ENCODE measurements around the gene PSMC1.
"Not testable (repeated sequence)": the region's sequence is repeated elsewhere in the genome, so short reads cannot be mapped to it uniquely, and the experiment has no call there.

PSMC1 gene

GRCh38 chr14:90256354-90257131 is at the start of gene PSMC1:
TSS of gene PSMC1 (plus strand) at chr14:90256553. CDS start at chr14:90256598, 45 bp downstream.
- DNase-seq = peak; percentile 90 to 92

DNA sequence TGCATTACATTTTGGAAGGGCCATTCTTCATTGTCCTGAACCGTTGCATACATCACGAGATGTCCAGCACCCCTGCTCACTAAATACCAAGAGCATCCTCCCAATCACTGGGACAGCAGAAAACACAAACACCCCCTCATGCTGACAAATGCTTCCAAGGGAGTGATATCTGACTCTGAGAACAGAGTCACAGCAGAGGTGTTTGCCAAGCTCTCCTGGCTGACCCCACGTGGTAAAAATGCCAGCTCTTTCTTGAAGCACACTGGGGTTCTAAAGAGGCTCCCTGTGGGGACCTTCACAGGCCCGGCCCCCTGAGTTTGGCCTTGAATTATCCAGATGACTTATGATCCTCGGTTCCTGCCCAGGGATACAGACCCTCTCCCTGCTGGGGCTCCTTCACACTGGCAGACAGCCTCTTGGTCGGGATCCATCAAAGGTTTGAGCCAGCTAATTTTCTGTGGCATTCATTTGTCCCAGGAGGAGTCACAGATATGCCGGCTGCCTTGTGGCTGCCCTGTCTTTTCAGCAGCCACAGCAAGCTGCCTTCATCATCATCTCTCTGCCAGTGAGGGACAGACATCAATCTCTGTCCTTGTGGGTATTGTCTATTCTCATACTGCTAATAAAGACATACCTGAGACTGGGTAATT is 43.1 kb upstream of the PSMC1 start:
- DNase-seq = no peak

DNA sequence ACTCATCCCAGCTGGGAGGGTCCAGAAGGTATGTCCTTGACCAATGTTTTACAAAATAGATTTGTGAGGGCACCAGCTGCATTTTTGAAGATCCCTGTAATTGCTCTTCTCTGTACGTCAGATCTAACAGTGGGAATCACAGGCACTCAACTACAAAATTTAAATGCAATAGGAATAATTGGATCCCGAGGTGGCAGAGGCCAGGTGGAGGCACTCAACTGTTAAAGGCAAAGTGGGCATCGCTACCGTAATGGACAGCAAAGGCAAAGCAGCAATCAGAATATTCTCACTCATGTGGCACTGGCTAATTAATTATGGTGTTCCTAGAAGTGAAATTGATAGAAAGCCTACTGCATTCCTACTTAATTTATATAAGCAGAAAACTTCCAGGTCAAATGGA is 27.9 kb upstream of the PSMC1 start:
- DNase-seq = no peak

DNA sequence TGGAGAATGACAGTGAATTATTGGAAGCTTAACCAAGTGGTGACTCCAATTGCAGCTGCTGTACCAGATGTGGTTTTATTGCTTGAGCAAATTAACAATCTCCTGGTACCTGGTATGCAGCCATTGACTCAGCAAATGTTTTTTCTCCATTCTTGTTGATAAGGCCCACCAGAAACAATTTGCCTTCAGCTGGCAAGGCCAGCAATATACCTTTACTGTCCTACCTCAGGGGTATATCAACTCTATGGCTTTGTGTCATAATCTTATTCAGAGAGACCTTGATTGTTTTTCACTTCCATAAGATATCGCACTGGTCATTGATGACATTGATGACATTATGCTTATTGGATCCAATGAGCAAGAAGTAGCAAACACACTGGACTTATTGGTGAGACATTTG is 26.4 kb upstream of the PSMC1 start:
- DNase-seq = not testable (repeated sequence)

- peak; percentile 49 to 55 for DNase-seq
These were observed 21.0 kb upstream of the PSMC1 start for GRCh38 chr14:90235179-90235976.

DNA sequence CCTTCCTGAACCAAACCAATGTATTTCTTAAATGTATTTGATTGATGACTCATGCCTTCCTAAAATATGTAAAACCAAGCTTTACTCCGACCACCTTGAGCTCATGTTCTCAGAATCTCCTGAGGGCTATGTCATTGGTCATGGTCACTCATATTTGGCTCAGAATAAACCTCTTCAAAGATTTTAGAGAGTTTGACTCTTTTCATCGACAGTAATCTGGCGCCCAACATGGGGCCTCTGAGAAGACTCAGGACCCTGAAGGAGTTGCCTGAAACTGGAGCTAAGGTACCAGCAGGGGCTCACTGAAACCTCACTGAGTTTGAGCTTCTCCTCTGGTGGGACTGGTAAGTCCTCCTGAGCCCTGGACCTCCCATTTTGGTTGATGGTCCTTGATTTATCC is 17.2 kb upstream of the PSMC1 start:
- no peak for DNase-seq

DNA sequence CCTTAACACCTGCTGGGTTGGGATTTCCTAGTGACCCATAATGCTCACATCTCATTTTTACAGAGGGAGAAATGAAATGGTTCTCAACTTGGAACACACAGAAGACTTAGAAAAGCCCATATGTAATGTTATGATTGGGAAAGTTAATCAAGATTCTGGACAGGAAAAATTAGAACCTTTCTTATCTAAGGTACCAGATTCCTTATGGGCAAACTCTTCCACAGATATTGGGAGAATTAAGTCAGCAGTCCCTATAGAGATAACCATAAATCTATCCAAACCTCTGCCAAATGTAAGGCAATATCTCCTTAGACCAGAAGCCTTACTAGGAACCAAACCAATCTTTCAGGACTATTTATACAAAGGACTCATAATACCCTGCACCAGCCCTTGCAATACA is 13.9 kb upstream of the PSMC1 start:
- no peak for DNase-seq

DNA sequence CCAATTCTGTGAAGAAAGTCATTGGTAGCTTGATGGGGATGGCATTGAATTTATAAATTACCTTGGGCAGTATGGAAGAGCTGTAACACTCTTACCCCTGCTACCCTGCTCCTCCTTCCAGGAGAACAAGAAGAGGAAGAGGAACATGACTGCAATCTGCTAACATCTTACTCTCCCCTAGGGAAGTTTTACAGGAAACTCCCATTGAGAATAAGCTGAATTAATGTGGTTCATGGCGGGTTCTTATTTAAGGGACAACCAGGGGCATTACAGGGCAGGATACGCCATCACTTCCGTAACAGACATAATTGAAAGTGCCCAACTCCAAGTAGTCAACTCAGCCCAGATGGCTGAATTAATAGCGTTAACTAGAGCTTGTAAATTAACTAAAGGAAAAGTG is 9.4 kb upstream of the PSMC1 start:
- no peak for DNase-seq

DNA sequence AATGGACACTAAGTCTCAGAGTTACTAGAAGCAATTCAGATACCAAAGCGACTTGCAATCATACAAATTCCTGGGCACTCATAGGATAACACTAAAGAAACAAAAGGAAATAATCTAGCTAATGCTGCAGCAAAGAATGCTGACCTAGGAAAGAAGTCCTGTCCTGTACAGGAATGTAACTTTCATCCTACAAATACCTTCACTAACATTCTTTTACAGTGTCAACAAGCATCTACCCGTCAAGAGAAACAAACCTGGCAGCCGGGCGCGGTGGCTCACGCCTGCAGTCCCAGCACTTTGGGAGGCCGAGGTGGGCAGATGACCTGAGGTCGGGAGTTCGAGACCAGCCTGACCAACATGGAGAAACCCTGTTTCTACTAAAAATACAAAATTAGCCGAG is 8.9 kb upstream of the PSMC1 start:
- not testable (repeated sequence) for DNase-seq

- no peak for DNase-seq
These were observed 7.8 kb upstream of the PSMC1 start for GRCh38 chr14:90248594-90248993.

GRCh38 chr14:90253826-90254225 is 2.5 kb upstream of the PSMC1 start:
- DNase-seq = no peak

- DNase-seq = no peak
These were observed 482 bp upstream of the PSMC1 start for GRCh38 chr14:90255871-90256270.

DNA sequence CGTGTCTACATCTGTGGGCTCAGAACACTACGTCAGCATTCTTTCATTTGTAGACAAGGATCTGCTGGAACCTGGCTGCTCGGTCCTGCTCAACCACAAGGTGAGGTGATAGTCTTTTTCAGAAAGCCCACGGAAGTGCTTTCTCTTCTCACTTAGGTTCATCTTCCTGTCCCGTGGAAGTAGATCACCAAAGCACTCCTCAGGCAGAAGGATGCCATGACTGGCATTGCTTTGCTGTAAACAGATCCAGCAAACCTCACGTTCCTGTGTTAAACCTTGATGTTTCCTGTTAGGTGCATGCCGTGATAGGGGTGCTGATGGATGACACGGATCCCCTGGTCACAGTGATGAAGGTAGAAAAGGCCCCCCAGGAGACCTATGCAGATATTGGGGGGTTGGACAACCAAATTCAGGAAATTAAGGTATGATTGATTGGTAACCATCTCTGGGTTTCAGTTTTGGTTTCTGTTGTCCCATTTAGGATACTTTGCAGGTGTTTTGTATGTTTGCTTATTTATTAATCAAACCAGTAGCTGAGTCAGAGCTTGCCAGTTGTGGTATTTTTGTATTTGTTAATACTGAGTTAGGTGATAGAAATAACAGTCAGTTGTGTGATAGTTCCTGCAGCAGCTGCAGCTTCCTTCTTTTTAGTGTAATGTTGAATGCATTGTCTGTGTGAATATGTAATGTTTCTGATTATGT is 7.5 kb downstream of the PSMC1 start:
- no peak for DNase-seq

GRCh38 chr14:90266441-90267154 is 10.2 kb downstream of the PSMC1 start:
- DNase-seq = no peak

DNA sequence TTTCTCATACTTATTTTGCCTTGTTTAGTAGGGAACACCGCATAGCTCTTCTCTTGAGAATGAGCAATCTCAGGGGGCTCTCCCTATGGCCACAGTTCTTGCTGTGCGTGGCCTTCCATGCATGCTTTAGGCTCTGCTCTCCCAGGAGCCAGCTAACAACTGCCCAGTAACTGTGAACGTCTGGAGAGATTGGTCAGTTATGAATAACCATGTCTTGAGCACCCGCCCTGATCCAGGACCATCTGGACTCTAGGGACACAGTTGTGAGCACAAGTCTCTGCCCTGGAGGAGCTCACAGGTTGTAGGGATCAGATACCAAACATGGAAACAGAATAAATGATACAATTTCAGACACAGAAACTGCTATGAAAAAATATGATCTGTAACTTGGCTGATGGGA is 12.1 kb downstream of the PSMC1 start:
- no peak for DNase-seq

GRCh38 chr14:90272523-90272922 is 16.2 kb downstream of the PSMC1 start:
- DNase-seq = no peak

GRCh38 chr14:90273532-90273931 is 17.2 kb downstream of the PSMC1 start:
- no peak for DNase-seq

DNA sequence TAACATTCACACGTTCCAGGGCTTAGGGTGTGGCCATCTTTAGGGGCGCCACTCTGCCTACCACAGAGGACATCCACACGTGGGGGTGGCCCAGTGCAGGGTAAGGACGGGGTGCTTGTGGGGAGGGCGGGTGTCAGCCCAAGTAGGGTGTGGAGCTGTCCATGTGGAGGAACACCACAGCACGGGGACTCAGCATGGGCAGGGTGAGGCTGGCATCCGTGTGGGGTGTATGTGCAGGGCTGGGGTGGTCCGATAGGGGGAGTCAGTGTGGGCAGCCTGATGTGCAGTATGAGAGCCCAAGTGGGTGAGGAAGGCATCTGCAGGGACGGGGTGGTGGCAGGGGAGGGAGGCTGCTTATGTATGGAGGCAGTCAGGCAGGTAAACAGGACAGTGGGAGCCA is 17.7 kb downstream of the PSMC1 start:
- DNase-seq = no peak

DNA sequence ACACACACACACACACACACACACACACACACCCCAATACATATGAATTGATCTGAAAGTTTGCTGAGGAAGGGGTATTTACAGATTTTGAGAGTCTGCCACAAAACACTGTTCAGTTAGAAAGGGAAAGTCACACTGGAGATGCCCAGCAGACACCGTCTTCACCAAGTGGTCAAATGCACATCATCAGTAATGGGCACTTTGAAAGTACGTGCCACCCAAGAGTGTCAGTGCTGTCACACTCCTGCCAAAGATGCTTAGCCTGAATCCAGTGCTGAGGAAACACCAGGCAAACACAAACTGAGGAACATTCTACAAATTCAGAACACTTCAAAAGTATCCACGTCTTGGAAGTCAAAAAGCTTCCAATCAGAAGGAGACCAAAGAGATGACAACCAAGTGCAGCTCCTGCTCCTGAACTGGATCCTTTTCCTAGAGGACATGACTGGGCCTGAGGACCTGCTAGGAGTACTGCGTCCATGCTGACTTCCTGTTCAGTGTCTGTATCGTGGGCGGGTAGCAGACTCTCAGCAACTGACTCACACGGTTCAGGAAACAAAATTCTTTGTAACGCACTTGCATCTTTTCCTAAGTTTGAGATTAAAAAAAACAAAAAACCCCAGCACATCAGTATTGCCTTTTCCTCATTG is 18.6 kb downstream of the PSMC1 start:
- no peak for DNase-seq

DNA sequence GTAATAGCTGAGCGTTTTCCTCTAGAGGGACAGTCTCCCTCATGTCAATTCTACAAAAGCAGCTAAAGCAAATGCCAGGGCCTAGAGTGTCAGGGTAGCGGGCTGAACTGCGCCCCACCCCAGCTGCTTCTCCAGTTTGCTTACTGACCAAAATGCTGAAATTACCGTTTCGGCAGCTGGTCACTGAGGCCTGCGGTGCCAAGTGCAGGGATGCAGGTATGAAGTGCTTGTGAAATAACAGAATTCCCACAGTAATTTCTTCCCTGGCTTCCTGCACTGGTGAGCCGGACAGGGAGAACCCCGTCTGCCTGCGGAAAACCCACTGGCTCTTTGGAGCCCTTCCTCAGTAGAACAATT is 19.1 kb downstream of the PSMC1 start:
- no peak for DNase-seq

- no peak for DNase-seq
These were observed 19.5 kb downstream of the PSMC1 start for GRCh38 chr14:90275820-90276219.
